ENCODE data around the gene STYXL1.

The STYXL1 gene

DNA sequence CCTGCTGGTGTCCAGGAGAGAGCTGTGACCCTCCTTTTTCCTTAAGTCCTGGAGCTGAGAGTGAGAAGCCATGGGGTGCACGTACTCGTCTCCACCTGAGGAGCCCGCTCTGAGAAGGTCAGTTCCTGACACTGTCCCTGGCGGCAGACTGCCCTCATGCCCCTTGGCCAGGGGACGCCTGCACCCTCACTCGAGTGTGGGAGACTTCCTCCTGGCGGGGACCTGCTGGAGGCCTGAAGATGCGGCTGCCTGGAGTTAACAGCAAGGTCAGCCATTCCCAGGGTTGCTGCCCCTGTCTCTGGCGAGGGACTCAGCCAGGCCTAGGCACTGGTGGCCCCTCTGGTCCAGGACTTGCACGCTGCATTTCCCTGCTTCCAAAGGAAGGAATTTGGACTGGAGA, 79.8 kb downstream of the STYXL1 start:
- TF ChIP-seq, protein P1, sequence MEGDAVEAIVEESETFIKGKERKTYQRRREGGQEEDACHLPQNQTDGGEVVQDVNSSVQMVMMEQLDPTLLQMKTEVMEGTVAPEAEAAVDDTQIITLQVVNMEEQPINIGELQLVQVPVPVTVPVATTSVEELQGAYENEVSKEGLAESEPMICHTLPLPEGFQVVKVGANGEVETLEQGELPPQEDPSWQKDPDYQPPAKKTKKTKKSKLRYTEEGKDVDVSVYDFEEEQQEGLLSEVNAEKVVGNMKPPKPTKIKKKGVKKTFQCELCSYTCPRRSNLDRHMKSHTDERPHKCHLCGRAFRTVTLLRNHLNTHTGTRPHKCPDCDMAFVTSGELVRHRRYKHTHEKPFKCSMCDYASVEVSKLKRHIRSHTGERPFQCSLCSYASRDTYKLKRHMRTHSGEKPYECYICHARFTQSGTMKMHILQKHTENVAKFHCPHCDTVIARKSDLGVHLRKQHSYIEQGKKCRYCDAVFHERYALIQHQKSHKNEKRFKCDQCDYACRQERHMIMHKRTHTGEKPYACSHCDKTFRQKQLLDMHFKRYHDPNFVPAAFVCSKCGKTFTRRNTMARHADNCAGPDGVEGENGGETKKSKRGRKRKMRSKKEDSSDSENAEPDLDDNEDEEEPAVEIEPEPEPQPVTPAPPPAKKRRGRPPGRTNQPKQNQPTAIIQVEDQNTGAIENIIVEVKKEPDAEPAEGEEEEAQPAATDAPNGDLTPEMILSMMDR (conservative IDR thresholded peaks at IDR 0.05; ENCODE audit: control insufficient read depth, insufficient read depth, low read depth, low read length) = no peak
- no peak for DNase-seq (ENCODE audit: low read depth)
- no peak overlapping the region for H3K4me3 ChIP-seq (ENCODE audit: control insufficient read depth, low read depth, low read length)

DNA sequence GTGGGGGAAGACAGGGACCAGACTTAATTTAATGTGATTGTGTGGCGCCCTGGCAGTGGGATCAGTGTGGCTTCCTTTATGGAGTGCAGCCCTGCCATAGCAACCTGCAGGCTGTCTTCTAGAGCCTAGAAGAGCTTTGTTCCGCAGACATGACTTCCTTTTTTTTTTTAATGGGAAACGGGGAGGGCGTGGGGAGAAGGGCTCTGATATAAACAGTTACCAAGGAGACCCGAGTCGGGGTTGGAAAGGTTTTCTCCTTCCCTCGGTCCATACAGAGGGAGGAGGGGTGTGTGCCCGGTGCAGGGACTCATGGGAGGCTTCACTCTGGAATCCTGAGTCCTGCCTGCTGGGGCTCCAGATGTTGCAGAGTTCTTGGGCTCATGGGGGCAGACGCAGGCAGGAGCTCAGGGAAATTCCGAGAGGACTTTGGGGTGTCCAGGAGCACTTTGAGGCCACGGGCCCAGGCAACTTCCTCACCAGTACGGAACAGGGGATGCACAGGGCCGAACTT, 80.3 kb downstream of the STYXL1 start:
- TF ChIP-seq, protein P1 (conservative IDR thresholded peaks at IDR 0.05; ENCODE audit: control insufficient read depth, insufficient read depth, low read depth, low read length) = no peak
- H3K4me3 ChIP-seq (ENCODE audit: control insufficient read depth, low read depth, low read length) = no peak overlapping the region
- DNase-seq (ENCODE audit: low read depth) = peak; percentile 18

DNA sequence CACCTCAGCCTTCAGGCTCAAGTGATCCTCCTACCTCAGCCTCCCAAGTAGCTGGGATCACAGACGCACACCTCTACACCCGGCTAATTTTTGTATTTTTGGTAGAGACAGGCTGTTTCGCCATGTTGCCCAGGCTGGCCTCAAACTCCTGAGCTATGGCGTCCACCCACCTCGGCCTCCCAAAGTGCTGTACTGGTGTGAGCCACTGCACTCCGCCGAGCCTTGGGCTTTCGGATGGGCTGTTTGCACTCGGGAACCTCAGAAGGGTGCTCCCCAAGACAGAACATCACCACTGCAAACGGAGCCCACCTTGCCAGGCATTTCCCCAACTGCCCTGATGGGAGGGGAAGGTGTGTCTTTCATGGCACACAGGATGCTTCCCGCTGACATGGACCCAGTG, 80.7 kb downstream of the STYXL1 start:
- TF ChIP-seq, protein P1 (conservative IDR thresholded peaks at IDR 0.05; ENCODE audit: control insufficient read depth, insufficient read depth, low read depth, low read length) = no peak
- no peak for DNase-seq (ENCODE audit: low read depth)
- no peak overlapping the region for H3K4me3 ChIP-seq (ENCODE audit: control insufficient read depth, low read depth, low read length)

DNA sequence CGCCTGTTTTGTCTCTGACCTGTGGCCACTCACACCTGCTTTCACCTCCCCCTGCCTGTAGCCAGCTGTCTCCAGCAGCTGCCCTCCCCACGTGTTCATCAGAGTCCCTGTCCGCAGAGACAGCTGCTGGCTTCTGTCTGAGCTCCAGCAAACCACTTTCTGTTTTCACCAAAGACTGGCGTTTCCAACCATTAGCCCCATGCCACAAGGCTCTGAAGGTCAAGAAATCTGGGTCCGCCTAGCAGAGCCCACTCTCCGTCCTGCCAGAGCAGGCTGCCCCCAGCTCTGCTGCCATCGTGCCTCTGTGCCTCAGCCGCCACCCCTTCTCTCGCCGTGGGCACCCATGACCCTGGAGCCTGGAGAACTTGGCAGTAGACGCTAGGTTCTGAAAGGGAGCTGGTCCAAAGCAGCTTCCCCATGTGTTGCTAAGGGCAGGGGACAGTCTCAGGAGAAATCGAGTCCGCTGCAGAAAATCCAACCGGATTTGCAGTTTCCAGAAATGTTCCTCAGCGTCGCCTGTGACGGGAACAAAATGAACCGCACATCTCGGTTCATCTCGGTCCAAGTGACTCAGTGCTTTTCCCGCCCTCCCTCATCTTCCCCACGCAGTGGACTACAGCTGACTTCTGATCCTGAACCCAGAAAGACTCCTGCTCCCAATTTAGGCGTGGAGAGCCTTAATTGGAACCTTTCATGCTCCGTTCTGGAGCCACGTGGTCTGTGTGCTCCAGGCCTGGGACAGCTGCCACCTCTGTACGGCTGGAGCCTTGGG, 81.4 kb downstream of the STYXL1 start:
- peak; percentile 97 for DNase-seq (ENCODE audit: low read depth)
- TF ChIP-seq, protein P1 (conservative IDR thresholded peaks at IDR 0.05; ENCODE audit: control insufficient read depth, insufficient read depth, low read depth, low read length) = no peak
- no peak overlapping the region for H3K4me3 ChIP-seq (ENCODE audit: control insufficient read depth, low read depth, low read length)

DNA sequence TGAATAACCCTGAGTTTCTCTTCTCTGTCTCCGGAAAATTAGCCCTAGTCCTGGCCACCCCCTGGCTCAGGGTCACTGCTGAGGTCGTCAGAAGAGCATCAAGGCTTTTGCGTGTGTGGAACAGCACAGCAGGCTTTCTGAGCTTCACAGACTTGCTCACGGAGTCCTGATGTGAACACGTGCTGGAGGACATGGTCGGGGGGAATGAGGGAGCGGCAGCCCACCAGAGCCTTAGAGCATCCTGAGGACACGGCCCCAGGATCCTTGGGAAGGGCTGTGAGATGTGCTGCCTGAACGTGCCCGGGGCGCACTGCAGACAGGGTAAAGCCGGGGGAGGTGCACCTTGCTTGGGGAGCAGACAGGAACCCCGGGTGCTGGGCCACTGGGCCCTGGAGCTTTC, 82.2 kb downstream of the STYXL1 start:
- H3K4me3 ChIP-seq (ENCODE audit: control insufficient read depth, low read depth, low read length) = no peak overlapping the region
- TF ChIP-seq, protein P1 (conservative IDR thresholded peaks at IDR 0.05; ENCODE audit: control insufficient read depth, insufficient read depth, low read depth, low read length) = no peak
- no peak for DNase-seq (ENCODE audit: low read depth)

DNA sequence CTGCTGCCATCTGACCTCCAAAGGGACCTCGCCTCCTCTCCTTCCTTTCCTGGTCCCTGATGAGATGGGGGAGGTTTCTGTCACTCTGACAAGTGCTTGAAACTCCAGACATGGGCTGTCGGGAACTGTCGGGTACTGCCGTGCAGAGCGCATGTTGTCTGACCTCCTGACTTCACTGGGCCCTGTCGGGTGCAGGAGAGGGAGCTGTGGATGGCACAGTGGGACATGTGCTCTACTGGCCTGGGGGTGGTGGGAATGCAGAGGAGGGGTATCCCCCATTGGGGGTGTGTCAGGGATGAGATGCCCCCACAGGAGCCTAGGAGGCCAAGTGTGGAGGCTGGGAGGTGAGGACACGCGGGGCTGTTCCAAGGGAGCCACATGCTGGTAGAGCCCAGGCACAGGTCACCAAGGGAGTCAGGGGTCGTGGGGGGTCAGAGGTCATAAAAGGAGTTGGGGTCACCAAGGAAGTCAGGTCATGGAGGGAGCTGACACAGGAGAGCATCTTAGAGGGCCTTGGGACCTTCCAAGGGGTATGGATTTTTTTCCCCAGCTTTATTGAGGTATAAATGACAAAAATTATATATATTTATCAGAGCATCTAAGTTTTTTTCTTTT, 84.3 kb downstream of the STYXL1 start:
- TF ChIP-seq, protein P1 (conservative IDR thresholded peaks at IDR 0.05; ENCODE audit: control insufficient read depth, insufficient read depth, low read depth, low read length) = no peak
- no peak for DNase-seq (ENCODE audit: low read depth)
- no peak overlapping the region for H3K4me3 ChIP-seq (ENCODE audit: control insufficient read depth, low read depth, low read length)

All from fibroblast of mammary gland (primary cell).